HG02885 (cell line): ENCODE data around the gene MRPS34.

Source experiments
- ATAC-seq: cut with Tn5 transposase; IDR thresholded peaks from one replicate; pipeline ENCODE4 v1.9.1; 2021; ENCODE audit warnings: mild to moderate bottlenecking; ENCODE audit not compliant: unreplicated experiment, poor library complexity

MRPS34 gene

GRCh38 chr16:1758923-1759322 lies 14.0 kb downstream of the MRPS34 start:
- no peak for ATAC-seq

GRCh38 chr16:1757714-1758461 lies 15.0 kb downstream of the MRPS34 start:
- ATAC-seq = no peak

- no peak for ATAC-seq
These were observed 18.7 kb downstream of the MRPS34 start for GRCh38 chr16:1754204-1754603.

GRCh38 chr16:1752853-1753252 lies 20.1 kb downstream of the MRPS34 start:
- ATAC-seq = no peak

- no peak for ATAC-seq
These were observed 21.0 kb downstream of the MRPS34 start for GRCh38 chr16:1751946-1752345.

- no peak for ATAC-seq
These were observed 23.5 kb downstream of the MRPS34 start for GRCh38 chr16:1749152-1750117.

- ATAC-seq = no peak
These were observed 25.0 kb downstream of the MRPS34 start for GRCh38 chr16:1747934-1748333.

- ATAC-seq = no peak
These were observed 26.2 kb downstream of the MRPS34 start for GRCh38 chr16:1746693-1747195.

GRCh38 chr16:1745900-1746692 lies 26.8 kb downstream of the MRPS34 start:
- ATAC-seq = no peak

GRCh38 chr16:1745181-1745899 lies 27.6 kb downstream of the MRPS34 start:
- no peak for ATAC-seq

GRCh38 chr16:1744338-1744840 lies 28.5 kb downstream of the MRPS34 start:
- ATAC-seq = no peak

- no peak for ATAC-seq
These were observed 29.3 kb downstream of the MRPS34 start for GRCh38 chr16:1743376-1744337.

GRCh38 chr16:1741553-1742165 lies 31.3 kb downstream of the MRPS34 start:
- ATAC-seq = no peak

GRCh38 chr16:1740781-1741490 lies 32.0 kb downstream of the MRPS34 start:
- no peak for ATAC-seq

- ATAC-seq = no peak
These were observed 32.7 kb downstream of the MRPS34 start for GRCh38 chr16:1740234-1740633.

- ATAC-seq = no peak
These were observed 38.1 kb downstream of the MRPS34 start for GRCh38 chr16:1734816-1735215.

GRCh38 chr16:1734123-1734522 lies 38.8 kb downstream of the MRPS34 start:
- ATAC-seq = no peak
